Activated CD8-positive, alpha-beta memory T cell treated with anti-CD3 and anti-CD28 coated beads for 4 hours (primary cell): ENCODE measurements around the gene MORN3.
A peak's percentile ranks its signal among the peaks of the same experiment; 100 is the strongest.
"Not testable (repeated sequence)": the region's sequence is repeated elsewhere in the genome, so short reads cannot be mapped to it uniquely, and the experiment has no call there.

Source experiments
- DNase-seq, 2 donors: peaks; one replicate each; pipeline ENCODE4 v3.0.0-alpha.2; 2020; ENCODE audit warnings: low read depth in 2 of 2

The MORN3 gene

DNA sequence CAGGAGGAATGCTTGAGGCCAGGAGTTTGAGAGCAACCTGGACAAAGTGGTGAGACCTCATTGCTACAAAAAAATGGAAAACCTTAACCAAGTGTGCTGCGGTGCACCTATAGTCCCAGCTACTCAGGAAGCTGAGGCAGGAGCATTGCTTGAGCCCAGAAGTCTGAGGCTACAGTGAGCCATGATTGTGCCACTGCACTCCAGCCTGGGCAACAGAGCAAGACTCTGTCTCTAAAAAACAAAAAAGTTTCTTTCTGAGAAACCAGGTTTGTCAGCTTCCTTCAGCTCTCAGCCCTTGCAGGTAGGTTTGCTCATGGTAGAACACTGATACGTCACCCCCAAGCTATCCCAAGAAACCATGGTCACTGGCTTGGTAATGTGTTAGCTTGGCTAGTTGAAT is 20.0 kb upstream of the MORN3 start:
- DNase-seq, result no peak

GRCh38 chr12:121688966-121689365 is 19.5 kb upstream of the MORN3 start:
- DNase-seq, result no peak

- not testable (repeated sequence) for DNase-seq
Measured at GRCh38 chr12:121679661-121680197, 10.3 kb upstream of the MORN3 start.

DNA sequence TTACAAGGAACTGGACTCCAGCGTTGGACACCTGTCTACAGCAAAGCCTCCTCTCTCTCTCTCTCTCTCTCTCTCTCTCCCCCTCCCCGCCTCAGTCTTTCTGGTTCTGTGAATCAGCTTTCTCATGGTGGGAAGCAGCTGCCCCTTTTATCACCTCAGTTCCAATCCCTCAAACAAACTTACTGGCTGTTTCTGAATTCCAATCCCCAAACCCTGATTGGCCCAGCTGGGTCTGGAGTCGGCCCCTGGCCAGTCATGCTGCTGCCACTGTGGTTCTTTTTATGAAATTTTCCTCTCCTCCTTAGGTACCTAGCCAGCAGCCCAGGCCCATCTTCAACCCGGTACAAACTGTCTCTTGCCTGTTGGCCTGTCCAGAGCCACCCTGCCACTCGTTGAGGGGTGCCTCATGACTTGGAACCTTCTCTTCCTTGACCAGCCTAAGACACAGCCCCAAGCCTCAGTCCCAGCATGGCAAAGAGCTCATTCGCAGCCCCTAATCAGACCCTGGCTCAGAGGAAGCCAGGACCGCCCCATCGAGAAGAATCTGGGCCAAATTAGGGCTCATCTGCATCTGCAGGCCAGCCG is 9.4 kb upstream of the MORN3 start:
- DNase-seq, result no peak

GRCh38 chr12:121678305-121678704 is 8.9 kb upstream of the MORN3 start:
- no peak for DNase-seq

GRCh38 chr12:121676190-121676589 is 6.7 kb upstream of the MORN3 start:
- DNase-seq, result no peak

DNA sequence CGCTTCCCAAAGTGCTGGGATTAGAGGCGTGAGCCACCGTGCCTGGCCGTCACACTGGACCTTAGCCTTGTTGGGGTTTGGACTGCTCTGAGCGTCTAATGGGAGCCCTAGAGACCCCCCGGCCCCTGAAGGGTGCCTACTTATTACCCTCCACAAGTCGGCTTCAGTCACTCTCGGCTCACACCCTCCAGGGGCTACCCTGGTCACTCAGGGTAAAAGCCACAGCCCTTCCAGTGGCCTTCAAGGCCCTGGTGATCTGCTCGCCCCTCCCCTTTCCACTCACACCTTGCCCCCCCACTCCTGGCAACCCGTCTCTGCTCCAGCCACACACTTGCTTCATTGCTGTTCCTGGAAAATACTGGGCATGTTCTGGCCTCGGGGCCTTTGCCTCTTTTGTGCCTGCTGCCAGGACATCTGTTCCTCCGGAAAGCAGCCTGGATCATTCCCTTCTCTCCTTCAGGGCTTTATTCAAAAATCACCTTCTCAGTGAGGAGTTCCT is 3.6 kb upstream of the MORN3 start:
- no peak for DNase-seq

DNA sequence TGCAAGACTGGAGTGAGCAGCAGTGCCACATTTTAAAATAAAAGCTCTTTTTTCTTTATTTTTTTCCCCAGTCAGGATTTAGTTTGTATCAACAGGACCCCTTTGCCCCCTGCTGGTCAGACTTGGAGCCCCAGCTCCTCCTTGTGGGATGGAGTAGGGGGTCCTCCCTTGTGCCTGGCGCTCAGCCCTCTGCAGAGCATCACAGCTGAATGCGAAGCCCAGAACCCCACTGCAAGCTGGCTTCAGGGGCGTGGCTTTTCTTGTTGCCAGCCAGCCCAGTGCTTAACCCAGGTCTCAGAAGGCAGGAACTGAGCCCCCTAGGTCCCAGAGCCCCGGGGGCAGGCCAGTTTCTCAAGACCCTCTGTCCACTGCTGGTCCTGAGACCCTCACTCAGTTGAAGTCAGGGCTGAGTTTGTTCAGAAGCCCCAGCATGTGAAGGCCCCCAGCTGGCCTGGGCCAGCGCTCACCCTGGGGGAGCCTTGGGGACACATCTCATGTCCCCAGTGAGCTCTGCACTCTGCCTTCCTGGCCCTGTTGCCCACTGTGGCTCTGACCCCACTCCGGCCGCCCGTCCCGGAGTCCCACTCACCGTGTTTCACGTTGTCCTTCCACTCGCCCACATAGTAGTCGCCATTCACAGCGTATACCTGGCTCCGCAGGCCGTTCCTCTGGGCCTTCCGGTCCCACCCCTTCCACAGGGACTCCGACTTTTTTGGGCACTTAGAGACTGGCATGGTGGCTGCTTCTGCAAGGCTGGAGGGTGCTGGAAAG is 519 bp downstream of the MORN3 start:
- DNase-seq, result peak in 1 of 2 donors; percentile 38

GRCh38 chr12:121666829-121667228 is 2.6 kb downstream of the MORN3 start:
- not testable (repeated sequence) for DNase-seq

DNA sequence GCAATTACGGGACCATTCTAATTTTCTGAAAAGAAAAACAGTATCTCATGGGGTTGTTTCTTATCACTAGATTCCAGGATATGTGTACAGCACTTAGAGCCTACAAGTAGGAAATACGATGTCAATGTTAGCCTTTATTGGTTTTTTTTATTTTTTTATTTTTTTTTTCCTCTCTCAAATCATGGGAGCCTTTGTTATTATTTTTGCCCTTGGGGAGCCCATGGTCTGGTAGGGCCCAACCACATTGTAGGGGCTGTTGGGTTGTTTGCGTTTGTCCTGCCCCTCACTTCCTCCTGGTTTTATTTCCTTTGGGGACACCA is 5.9 kb downstream of the MORN3 start:
- no peak for DNase-seq

- not testable (repeated sequence) for DNase-seq
Measured at GRCh38 chr12:121661353-121662105, 7.9 kb downstream of the MORN3 start.

GRCh38 chr12:121657305-121658008 is 12.0 kb downstream of the MORN3 start:
- DNase-seq, result no peak

DNA sequence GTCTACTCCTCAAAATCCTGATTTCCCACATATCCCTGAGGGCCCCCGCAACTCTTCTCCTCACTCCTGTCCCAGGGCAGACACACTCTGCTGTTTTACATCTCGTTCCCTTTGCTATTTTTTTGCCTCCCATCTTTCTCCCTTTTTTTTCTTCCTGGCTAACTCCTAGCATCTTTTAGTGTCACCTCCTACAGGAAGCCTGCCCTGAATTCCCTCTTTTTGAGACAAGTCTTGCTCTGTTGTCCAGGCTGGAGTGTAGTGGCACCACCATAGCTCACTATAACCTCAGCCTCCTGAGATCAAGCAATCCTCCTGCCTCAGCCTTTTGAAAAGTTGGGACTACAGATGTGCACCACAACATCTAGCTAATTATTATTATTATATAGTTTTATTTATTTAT is 13.3 kb downstream of the MORN3 start:
- DNase-seq, result no peak

DNA sequence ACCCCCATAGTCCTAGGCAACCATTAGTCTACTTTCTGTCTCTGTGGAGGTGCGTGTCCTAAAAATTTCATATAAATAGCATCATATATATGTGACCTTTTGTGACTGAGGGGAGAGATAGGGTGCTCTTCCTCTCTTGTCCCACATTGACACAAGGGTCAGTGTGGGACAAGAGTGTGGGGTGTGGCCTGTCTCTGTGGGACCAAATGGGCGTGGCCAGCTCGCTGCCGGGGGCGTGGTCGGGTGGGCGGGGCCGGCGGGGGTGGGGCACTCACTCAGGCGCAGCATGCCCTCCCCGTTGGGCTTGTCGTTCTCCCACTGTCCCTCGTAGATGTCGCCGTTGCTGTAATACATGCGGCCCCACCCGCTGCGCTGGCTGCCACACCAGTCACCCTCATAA is 15.5 kb downstream of the MORN3 start:
- no peak for DNase-seq

GRCh38 chr12:121652767-121653497 is 16.5 kb downstream of the MORN3 start:
- no peak for DNase-seq

- no peak for DNase-seq
Measured at GRCh38 chr12:121651320-121651719, 18.1 kb downstream of the MORN3 start.

DNA sequence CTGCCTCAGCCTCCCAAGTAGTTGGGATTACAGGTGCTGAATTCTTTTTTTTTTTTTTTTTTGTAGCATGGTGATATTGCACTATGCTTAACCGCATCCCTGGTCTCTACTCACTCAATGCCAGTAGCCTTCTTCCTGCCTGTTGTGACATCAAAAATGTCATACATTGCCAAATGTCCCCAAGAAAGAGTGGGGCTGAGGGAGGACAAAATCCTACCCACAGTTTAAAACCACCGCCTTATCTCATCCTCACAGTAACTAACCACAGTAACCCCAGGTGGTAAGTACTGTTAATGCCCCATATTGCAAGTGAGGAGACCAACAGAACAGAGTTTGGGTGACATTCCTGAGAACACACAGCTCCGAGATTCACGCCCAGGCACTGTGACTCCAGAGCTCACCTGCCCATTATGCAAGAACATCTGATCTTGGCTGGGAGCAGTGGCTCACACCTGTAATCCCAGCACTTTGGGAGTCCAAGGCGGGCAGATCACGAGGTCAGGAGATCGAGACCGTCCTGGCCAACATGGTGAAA is 19.6 kb downstream of the MORN3 start:
- DNase-seq, result no peak

DNA sequence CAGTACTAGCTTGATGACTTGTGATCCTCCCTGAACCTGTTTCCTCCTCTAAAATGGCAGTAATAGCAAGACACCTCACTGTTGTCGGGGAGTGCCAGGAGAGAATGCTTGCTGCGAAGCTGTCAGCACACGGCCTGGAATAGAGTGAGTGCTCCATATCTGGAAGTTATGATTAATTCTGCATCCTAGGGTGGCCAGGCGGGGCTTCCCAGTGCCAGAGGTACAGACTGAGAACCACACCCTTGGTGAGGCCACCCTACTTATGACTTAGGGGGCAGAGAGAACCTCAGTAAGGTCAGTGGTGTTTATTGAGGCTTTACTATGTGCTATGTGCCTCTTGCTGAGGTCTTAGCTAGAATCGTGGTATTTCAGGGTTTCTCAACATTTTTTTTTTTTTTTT is 20.1 kb downstream of the MORN3 start:
- no peak for DNase-seq

DNA sequence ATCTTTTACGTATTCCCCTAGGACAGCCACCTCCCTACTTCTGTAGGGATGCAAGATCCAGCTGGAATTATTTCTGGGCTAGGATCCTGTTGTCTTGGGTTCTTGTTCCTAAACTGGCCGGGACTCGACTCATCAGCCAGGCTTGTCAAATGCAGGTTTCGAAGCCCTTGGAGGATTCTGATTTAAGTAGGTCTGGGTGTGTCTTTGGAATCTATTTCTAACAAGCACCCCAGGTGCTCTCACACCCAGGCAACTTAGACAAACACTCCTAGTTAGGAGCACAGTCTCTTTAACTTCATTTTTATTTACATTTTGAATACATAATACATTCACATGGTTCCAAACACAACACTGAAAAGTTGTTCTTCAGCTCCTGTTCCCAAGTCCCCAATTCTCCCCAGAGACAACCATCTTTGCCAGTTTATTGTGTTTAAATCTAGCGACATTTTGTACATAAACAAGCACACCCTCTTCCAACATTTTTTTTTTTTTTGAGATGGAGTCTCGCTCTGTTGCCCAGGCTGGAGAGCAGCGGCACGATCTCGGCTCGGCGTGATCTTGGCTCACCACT is 20.9 kb downstream of the MORN3 start:
- DNase-seq, result no peak

DNA sequence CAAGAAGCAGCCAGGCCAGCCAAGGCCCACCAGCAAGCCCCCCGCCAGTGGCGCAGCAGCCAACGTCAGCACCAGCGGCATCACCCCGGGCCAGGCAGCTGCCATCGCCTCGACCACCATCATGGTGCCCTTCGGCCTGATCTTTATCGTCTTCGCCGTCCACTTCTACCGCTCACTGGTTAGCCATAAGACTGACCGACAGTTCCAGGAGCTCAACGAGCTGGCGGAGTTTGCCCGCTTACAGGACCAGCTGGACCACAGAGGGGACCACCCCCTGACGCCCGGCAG is 28.2 kb downstream of the MORN3 start:
- no peak for DNase-seq
